Measurements from ENCODE around the gene SSR1. TPM values are rescaled to one million over a fixed set of nuclear protein-coding genes. Genes with fewer than 3 reads are reported as not detected.

Gene SSR1
- total and polyA plus RNA-seq, 9 of the 15 experiments (the other 6 are each of a cell fraction or from before 2014, with no cell fraction given), result 87.7 to 220 (median 144) TPM

DNA sequence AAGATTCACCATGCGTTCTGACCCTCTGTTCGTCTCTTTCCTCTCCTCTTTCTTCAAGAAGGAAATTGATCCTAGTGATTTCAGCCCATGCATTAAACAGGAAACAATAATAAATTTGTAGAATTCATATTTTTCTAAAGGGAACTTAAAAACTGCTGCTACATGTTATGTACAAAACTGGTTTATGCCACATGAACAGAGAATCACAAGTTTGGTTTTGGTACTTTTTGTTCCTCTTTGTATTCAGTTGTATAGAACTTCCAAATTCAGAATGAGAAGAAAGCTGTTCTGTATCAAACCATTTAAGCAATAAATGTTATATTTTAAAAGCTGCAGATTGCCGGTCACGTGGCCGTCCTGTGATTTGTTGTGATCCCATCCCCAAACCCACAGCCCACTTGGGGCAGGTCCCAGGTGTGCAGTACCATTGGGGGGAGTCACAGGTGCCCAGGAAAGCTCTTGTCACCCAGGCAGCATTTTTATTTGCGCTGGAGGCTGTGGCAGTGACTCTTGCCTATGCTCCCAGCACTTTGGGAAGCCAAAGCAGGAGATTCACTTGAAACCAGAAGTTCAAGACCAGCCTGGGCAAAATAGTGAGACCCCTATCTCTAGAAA, 61.2 kb downstream of the SSR1 start:
- Histone ChIP-seq H3K36me3 (ENCODE audit: control insufficient read depth, insufficient read depth, low read length) (peaks cover 56% of the 10 kb centered on the region), H2AFZ (ENCODE audit: low read depth, low read length) (no peak overlapping the region), H3K4me1 (replicated peaks in 1 of 2; ENCODE audit: control insufficient read depth in 2 of 2, insufficient read depth in 2 of 2, low read length in 2 of 2) (peaks cover 12 to 13% of the 10 kb centered on the region in 2 experiments; a peak in 4 of 5 replicates), H3K4me3 (no peak overlapping the region), H3K9me1 (ENCODE audit: control insufficient read depth, insufficient read depth, low read length) (no peaks in the 10 kb centered on the region), H3K27me3 (ENCODE audit: control insufficient read depth in 2 of 2, insufficient read depth in 2 of 2, low read length in 2 of 2) (no peaks in the 10 kb centered on the region), H3K4me2 (ENCODE audit: insufficient read depth, low read length) (no peak overlapping the region), H3K79me2 (ENCODE audit: control insufficient read depth, insufficient read depth, low read length) (no peaks in the 10 kb centered on the region), H3K9me3 (replicated peaks; ENCODE audit: control insufficient read depth, insufficient read depth, low read depth, low read length) (no peaks in the 10 kb centered on the region), H3K9ac (ENCODE audit: insufficient read depth in 1 of 2, low read depth in 2 of 2, low read length in 2 of 2) (no peak overlapping the region), H3K27ac (ENCODE audit: extremely low read depth, low read depth, low read length) (no peak overlapping the region), H4K20me1 (replicated peaks; ENCODE audit: control insufficient read depth, insufficient read depth, low read length) (peaks cover 3% of the 10 kb centered on the region; the same call in 1 of the 2 replicates)
- DNase-seq (ENCODE audit: extremely low read depth in 1 of 4, low spot score in 3 of 4) (no peak), FAIRE-seq (no peak), ATAC-seq (no peak)
- no peak for TF ChIP-seq U2AF1 (optimal IDR thresholded peaks at IDR 0.05; ENCODE audit: low read depth, low read length)
- TF ChIP-seq KLF16 (IDR thresholded peaks at IDR 0.05), result no peak
- TF ChIP-seq, protein P1, sequence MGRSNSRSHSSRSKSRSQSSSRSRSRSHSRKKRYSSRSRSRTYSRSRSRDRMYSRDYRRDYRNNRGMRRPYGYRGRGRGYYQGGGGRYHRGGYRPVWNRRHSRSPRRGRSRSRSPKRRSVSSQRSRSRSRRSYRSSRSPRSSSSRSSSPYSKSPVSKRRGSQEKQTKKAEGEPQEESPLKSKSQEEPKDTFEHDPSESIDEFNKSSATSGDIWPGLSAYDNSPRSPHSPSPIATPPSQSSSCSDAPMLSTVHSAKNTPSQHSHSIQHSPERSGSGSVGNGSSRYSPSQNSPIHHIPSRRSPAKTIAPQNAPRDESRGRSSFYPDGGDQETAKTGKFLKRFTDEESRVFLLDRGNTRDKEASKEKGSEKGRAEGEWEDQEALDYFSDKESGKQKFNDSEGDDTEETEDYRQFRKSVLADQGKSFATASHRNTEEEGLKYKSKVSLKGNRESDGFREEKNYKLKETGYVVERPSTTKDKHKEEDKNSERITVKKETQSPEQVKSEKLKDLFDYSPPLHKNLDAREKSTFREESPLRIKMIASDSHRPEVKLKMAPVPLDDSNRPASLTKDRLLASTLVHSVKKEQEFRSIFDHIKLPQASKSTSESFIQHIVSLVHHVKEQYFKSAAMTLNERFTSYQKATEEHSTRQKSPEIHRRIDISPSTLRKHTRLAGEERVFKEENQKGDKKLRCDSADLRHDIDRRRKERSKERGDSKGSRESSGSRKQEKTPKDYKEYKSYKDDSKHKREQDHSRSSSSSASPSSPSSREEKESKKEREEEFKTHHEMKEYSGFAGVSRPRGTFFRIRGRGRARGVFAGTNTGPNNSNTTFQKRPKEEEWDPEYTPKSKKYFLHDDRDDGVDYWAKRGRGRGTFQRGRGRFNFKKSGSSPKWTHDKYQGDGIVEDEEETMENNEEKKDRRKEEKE (IDR thresholded peaks at IDR 0.05; ENCODE audit: borderline replicate concordance in 1 of 2, control insufficient read depth in 1 of 2, low read depth in 2 of 2, low read length in 1 of 2), result no peak
- no peak for TF ChIP-seq ZNF174 (CRISPR knock-in tag; IDR thresholded peaks at IDR 0.05)
- no peak for TF ChIP-seq ZNF780A (CRISPR knock-in tag; IDR thresholded peaks at IDR 0.05)
- TF ChIP-seq, protein P2, sequence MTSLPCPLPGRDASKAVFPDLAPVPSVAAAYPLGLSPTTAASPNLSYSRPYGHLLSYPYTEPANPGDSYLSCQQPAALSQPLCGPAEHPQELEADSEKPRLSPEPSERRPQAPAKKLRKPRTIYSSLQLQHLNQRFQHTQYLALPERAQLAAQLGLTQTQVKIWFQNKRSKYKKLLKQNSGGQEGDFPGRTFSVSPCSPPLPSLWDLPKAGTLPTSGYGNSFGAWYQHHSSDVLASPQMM (CRISPR knock-in tag; IDR thresholded peaks at IDR 0.05), result no peak
- TF ChIP-seq, protein P3, sequence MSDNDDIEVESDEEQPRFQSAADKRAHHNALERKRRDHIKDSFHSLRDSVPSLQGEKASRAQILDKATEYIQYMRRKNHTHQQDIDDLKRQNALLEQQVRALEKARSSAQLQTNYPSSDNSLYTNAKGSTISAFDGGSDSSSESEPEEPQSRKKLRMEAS (CRISPR knock-in tag; IDR thresholded peaks at IDR 0.05), result no peak
- TF ChIP-seq ZNF133 (CRISPR knock-in tag; IDR thresholded peaks at IDR 0.05), result no peak
- TF ChIP-seq CCNT2 (IDR thresholded peaks at IDR 0.05; ENCODE audit: borderline replicate concordance, extremely low read depth, insufficient read length, low read depth, low read length), result no peak
- no peak for TF ChIP-seq FOXJ2 (tag; IDR thresholded peaks at IDR 0.05)
- no peak for TF ChIP-seq SRF (CRISPR knock-in tag; IDR thresholded peaks at IDR 0.05)
- TF ChIP-seq, protein P4, sequence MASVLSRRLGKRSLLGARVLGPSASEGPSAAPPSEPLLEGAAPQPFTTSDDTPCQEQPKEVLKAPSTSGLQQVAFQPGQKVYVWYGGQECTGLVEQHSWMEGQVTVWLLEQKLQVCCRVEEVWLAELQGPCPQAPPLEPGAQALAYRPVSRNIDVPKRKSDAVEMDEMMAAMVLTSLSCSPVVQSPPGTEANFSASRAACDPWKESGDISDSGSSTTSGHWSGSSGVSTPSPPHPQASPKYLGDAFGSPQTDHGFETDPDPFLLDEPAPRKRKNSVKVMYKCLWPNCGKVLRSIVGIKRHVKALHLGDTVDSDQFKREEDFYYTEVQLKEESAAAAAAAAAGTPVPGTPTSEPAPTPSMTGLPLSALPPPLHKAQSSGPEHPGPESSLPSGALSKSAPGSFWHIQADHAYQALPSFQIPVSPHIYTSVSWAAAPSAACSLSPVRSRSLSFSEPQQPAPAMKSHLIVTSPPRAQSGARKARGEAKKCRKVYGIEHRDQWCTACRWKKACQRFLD (CRISPR knock-in tag; IDR thresholded peaks at IDR 0.05), result no peak
- TF ChIP-seq ZBTB17 (CRISPR knock-in tag; IDR thresholded peaks at IDR 0.05), result no peak
- no peak for TF ChIP-seq RFX5 (IDR thresholded peaks at IDR 0.05; ENCODE audit: low read depth, low read length)
- no peak for TF ChIP-seq PHF21A (IDR thresholded peaks at IDR 0.05; ENCODE audit: borderline replicate concordance, low read depth)
- TF ChIP-seq L3MBTL2 (IDR thresholded peaks at IDR 0.05), result no peak
- no peak for TF ChIP-seq ZSCAN29 (IDR thresholded peaks at IDR 0.05)
- TF ChIP-seq SMARCA5 (IDR thresholded peaks at IDR 0.05), result no peak
- in situ Hi-C loops (cut with MboI), result no loop called here
- BruUV-seq (replicated peaks), result no TSS peak
- POLR2A ChIA-PET, result interaction anchor here (0.6 kb wide), 1 partner anchor 143 kb away, joined by 4 read pairs; no protein-coding TSS in a partner anchor
- CTCF ChIA-PET (ENCODE audit: low intra/inter-chr PET ratio), result no interaction called here
- WGBS (ENCODE audit: insufficient coverage, low coverage, missing lambda C conversion rate), result 94% methylated on average over 6 of the region's 6 CpGs
- intact Hi-C loops (cut with micrococcal nuclease), result no loop called here
